ENCODE measurements around the gene ZNF436. TPM values are rescaled to one million over a fixed set of nuclear protein-coding genes. Genes with fewer than 3 reads are reported as not detected.

ZNF436 gene
- total RNA-seq (2021; ENCODE audit: unreplicated experiment) (16.0 TPM), Bru-seq, nascent RNA (percentile 73 among the genes with signal in this experiment), BruChase-seq, experiment 1, labeled RNA remaining after a 2-hour chase (percentile 93 among the genes with signal in this experiment), BruChase-seq, experiment 2, labeled RNA remaining after a 6-hour chase (percentile 64 among the genes with signal in this experiment)
- polyA plus RNA-seq (2012; ENCODE audit: insufficient read length) = 8.0 TPM
- long read RNA-seq, full-length matches to known transcripts = 56 of 66 reads
- long read RNA-seq, partial matches to known transcripts = 5 of 66 reads
- long read RNA-seq, other reads (novel, unspliced or antisense) = 5 of 66 reads

GRCh38 chr1:23369335-23370013 lies at the start of gene ZNF436:
ZNF436 (minus strand) TSS chr1:23369836; CDS start chr1:23368005, 1,831 bp downstream.
- ATAC-seq (no peak), DNase-seq (ENCODE audit: low read depth, low spot score) (no peak)
- Histone ChIP-seq H3K4me3 (ENCODE audit: low read depth in 2 of 2, low read length in 2 of 2) (peak within 1 kb of the TSS; percentile 92 to 100), H3K9me3 (ENCODE audit: control insufficient read depth, insufficient read depth, low read depth, low read length) (peaks cover 17% of the 10 kb centered on the region), H3K36me3 (ENCODE audit: control insufficient read depth, insufficient read depth, low read length) (peaks cover 3% of the 10 kb centered on the region; the same call in 1 of the 2 replicates), H3K27me3 (ENCODE audit: control insufficient read depth, insufficient read depth, low read length) (no peaks in the 10 kb centered on the region), H3K4me1 (ENCODE audit: control insufficient read depth, insufficient read depth, low read length) (peaks cover 42% of the 10 kb centered on the region), H3K27ac (ENCODE audit: low read length) (peak within 1 kb of the TSS; percentile 99)
- in situ Hi-C loops (cut with HindIII; ENCODE audit: low pct_unique_long_range_greater_than_20kb, low sequenced_read_pairs) (no loop called here), intact Hi-C loops (cut with micrococcal nuclease; ENCODE audit: unreplicated experiment) (no loop called here)
- ChIA-PET CTCF (no interaction called here), POLR2A (interaction anchor here (0.8 kb wide), 1 partner anchor 33 kb away, joined by 3 read pairs; no protein-coding TSS in a partner anchor)
- TF ChIP-seq, protein P1, sequence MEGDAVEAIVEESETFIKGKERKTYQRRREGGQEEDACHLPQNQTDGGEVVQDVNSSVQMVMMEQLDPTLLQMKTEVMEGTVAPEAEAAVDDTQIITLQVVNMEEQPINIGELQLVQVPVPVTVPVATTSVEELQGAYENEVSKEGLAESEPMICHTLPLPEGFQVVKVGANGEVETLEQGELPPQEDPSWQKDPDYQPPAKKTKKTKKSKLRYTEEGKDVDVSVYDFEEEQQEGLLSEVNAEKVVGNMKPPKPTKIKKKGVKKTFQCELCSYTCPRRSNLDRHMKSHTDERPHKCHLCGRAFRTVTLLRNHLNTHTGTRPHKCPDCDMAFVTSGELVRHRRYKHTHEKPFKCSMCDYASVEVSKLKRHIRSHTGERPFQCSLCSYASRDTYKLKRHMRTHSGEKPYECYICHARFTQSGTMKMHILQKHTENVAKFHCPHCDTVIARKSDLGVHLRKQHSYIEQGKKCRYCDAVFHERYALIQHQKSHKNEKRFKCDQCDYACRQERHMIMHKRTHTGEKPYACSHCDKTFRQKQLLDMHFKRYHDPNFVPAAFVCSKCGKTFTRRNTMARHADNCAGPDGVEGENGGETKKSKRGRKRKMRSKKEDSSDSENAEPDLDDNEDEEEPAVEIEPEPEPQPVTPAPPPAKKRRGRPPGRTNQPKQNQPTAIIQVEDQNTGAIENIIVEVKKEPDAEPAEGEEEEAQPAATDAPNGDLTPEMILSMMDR (IDR thresholded peaks at IDR 0.05) = no peak
- TF ChIP-seq SIN3A (IDR thresholded peaks at IDR 0.05; ENCODE audit: borderline replicate concordance, insufficient read depth, low read depth, low read length) (no peak), TCF7L2 (IDR thresholded peaks at IDR 0.05; ENCODE audit: low read depth, low read length) (no peak), POLR2AphosphoS5 (IDR thresholded peaks at IDR 0.05; ENCODE audit: low read depth, low read length) (peak; percentile 12; the same call in 1 of the 2 replicates)
- TF ChIP-seq, protein P2, sequence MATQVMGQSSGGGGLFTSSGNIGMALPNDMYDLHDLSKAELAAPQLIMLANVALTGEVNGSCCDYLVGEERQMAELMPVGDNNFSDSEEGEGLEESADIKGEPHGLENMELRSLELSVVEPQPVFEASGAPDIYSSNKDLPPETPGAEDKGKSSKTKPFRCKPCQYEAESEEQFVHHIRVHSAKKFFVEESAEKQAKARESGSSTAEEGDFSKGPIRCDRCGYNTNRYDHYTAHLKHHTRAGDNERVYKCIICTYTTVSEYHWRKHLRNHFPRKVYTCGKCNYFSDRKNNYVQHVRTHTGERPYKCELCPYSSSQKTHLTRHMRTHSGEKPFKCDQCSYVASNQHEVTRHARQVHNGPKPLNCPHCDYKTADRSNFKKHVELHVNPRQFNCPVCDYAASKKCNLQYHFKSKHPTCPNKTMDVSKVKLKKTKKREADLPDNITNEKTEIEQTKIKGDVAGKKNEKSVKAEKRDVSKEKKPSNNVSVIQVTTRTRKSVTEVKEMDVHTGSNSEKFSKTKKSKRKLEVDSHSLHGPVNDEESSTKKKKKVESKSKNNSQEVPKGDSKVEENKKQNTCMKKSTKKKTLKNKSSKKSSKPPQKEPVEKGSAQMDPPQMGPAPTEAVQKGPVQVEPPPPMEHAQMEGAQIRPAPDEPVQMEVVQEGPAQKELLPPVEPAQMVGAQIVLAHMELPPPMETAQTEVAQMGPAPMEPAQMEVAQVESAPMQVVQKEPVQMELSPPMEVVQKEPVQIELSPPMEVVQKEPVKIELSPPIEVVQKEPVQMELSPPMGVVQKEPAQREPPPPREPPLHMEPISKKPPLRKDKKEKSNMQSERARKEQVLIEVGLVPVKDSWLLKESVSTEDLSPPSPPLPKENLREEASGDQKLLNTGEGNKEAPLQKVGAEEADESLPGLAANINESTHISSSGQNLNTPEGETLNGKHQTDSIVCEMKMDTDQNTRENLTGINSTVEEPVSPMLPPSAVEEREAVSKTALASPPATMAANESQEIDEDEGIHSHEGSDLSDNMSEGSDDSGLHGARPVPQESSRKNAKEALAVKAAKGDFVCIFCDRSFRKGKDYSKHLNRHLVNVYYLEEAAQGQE (IDR thresholded peaks at IDR 0.05; ENCODE audit: insufficient read depth in 1 of 2, low read depth in 2 of 2, low read length in 1 of 2) = no peak
- no TSS peak for BruUV-seq (replicated peaks)

- Histone ChIP-seq H3K27ac (ENCODE audit: low read length) (no peak overlapping the region), H3K27me3 (ENCODE audit: control insufficient read depth, insufficient read depth, low read length) (no peaks in the 10 kb centered on the region), H3K4me3 (ENCODE audit: low read depth in 2 of 2, low read length in 2 of 2) (no peak overlapping the region), H3K36me3 (ENCODE audit: control insufficient read depth, insufficient read depth, low read length) (no peaks in the 10 kb centered on the region), H3K4me1 (ENCODE audit: control insufficient read depth, insufficient read depth, low read length) (peaks cover 10% of the 10 kb centered on the region; the same call in 1 of the 2 replicates), H3K9me3 (ENCODE audit: control insufficient read depth, insufficient read depth, low read depth, low read length) (no peaks in the 10 kb centered on the region)
- DNase-seq (ENCODE audit: low read depth, low spot score) = no peak
- intact Hi-C loops (cut with micrococcal nuclease; ENCODE audit: unreplicated experiment) (no loop called here), in situ Hi-C loops (cut with HindIII; ENCODE audit: low pct_unique_long_range_greater_than_20kb, low sequenced_read_pairs) (no loop called here)
- no peak for ATAC-seq
- POLR2A ChIA-PET = no interaction called here
- CTCF ChIA-PET = interaction anchor here (0.7 kb wide), 1 partner anchor 16 kb away, joined by 4 read pairs; no protein-coding TSS in a partner anchor
- TF ChIP-seq TCF7L2 (IDR thresholded peaks at IDR 0.05; ENCODE audit: low read depth, low read length) (no peak), SIN3A (IDR thresholded peaks at IDR 0.05; ENCODE audit: borderline replicate concordance, insufficient read depth, low read depth, low read length) (no peak)
- TF ChIP-seq, protein P2 (IDR thresholded peaks at IDR 0.05; ENCODE audit: insufficient read depth in 1 of 2, low read depth in 2 of 2, low read length in 1 of 2) = no peak
- no TSS peak for BruUV-seq (replicated peaks)
Observed at GRCh38 chr1:23419180-23419579, 49.5 kb upstream of the ZNF436 start.
